Raji (cell line): ENCODE data around the gene TLR3.

Experiments
- POLR2A ChIP-seq: IDR thresholded peaks from 2 replicates; pipeline ENCODE4 v1.6.1; 2011; ENCODE audit warnings: low read depth, low read length, control low read depth; ENCODE audit not compliant: insufficient read depth

TLR3 gene

GRCh38 chr4:186118582-186118981 is 49.6 kb downstream of the TLR3 start:
- TF ChIP-seq POLR2A = no peak

DNA sequence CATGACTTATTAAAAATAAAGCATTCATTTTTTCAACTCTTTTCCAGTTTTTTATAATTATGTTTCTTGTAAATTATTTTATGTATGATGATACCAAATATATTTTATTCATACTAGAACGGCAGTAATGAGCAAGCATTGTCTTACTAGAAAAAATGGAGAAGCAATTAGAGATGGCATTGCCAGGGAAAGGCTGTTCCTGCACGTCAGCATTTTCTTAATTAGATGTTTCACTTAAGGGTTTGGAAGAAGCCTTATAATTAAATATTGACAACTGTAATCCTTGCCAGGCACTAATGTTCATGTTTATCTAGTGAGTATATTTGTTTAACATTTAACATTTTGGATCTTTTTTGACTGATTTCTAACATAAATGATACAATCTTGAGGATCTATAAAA is 52.1 kb downstream of the TLR3 start:
- no peak for TF ChIP-seq POLR2A

GRCh38 chr4:186128842-186129241 is 59.9 kb downstream of the TLR3 start:
- TF ChIP-seq POLR2A = no peak

- TF ChIP-seq POLR2A = no peak
These were observed 63.0 kb downstream of the TLR3 start for GRCh38 chr4:186131935-186132334.

- TF ChIP-seq POLR2A = no peak
These were observed 63.8 kb downstream of the TLR3 start for GRCh38 chr4:186132577-186133242.

DNA sequence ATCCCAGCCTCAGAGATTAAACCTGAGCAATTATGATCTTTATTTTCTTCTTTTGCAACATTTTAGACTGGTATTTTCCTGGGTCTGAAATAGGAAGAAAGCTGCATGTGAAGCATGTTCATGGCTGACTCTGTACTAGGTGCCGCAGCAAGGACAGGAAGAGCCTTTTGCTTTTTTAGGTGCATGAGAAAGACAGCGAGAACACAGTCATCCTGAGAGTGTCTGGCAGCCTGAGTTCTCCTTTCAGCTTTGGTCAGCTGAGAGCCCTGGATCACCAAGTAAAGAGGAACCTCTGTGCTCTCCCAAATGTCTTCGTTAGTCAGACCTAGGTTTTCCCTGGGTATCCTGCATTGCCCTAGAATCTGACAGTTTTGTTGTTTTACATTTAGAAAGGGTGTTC is 65.3 kb downstream of the TLR3 start:
- no peak for TF ChIP-seq POLR2A

- no peak for TF ChIP-seq POLR2A
These were observed 65.9 kb downstream of the TLR3 start for GRCh38 chr4:186134861-186135260.

- TF ChIP-seq POLR2A = no peak
These were observed 68.3 kb downstream of the TLR3 start for GRCh38 chr4:186137196-186137794.
